Inflammatory macrophage treated with lipopolysaccharide for 1 hour (primary cell): ENCODE measurements around the gene LAMB2.

Experiments
- DNase-seq, 2 donors: peaks; one replicate each; pipeline ENCODE4 v3.0.0-alpha.2; 2020 to 2022

The LAMB2 gene

GRCh38 chr3:49161197-49161596, 28.3 kb upstream of the LAMB2 start:
- DNase-seq = no peak

- DNase-seq = no peak
These were observed 25.9 kb upstream of the LAMB2 start for GRCh38 chr3:49158792-49159191.

- peak; percentile 45 to 65 for DNase-seq
These were observed 25.4 kb upstream of the LAMB2 start for GRCh38 chr3:49158103-49158709.

GRCh38 chr3:49157289-49157688, 24.4 kb upstream of the LAMB2 start:
- DNase-seq = no peak

GRCh38 chr3:49153349-49153912, 20.6 kb upstream of the LAMB2 start:
- no peak for DNase-seq

GRCh38 chr3:49151610-49152009, 18.8 kb upstream of the LAMB2 start:
- DNase-seq = no peak

GRCh38 chr3:49148159-49148558, 15.3 kb upstream of the LAMB2 start:
- DNase-seq = no peak

- DNase-seq = no peak
These were observed 7.2 kb upstream of the LAMB2 start for GRCh38 chr3:49140080-49140479.

- DNase-seq = no peak
These were observed 2.6 kb upstream of the LAMB2 start for GRCh38 chr3:49135499-49135898.

GRCh38 chr3:49134471-49135265, 1.8 kb upstream of the LAMB2 start:
- no peak for DNase-seq

- DNase-seq = peak; percentile 59 to 66
These were observed 539 bp upstream of the LAMB2 start for GRCh38 chr3:49133226-49133951.

GRCh38 chr3:49132073-49132436, 795 bp downstream of the LAMB2 start:
- DNase-seq = no peak

- DNase-seq = no peak
These were observed 1.3 kb downstream of the LAMB2 start for GRCh38 chr3:49131576-49131975.

- no peak for DNase-seq
These were observed 1.8 kb downstream of the LAMB2 start for GRCh38 chr3:49131040-49131439.

- DNase-seq = no peak
These were observed 7.7 kb downstream of the LAMB2 start for GRCh38 chr3:49124991-49125670.

GRCh38 chr3:49124203-49124602, 8.6 kb downstream of the LAMB2 start:
- no peak for DNase-seq

GRCh38 chr3:49123687-49124086, 9.2 kb downstream of the LAMB2 start:
- no peak for DNase-seq

- no peak for DNase-seq
These were observed 9.8 kb downstream of the LAMB2 start for GRCh38 chr3:49122886-49123545.

GRCh38 chr3:49122451-49122850, 10.4 kb downstream of the LAMB2 start:
- DNase-seq = peak in 1 of 2 donors; percentile 45

GRCh38 chr3:49122022-49122421, 10.8 kb downstream of the LAMB2 start:
- DNase-seq = no peak

GRCh38 chr3:49121132-49121736, 11.6 kb downstream of the LAMB2 start:
- no peak for DNase-seq
